RKO (cell line): ENCODE data around the gene SCMH1.

ENCODE experiments used
- DNase-seq: peaks from one replicate; pipeline ENCODE4 v3.0.0-alpha.2; 2016; ENCODE audit warnings: low spot score

Gene SCMH1

DNA sequence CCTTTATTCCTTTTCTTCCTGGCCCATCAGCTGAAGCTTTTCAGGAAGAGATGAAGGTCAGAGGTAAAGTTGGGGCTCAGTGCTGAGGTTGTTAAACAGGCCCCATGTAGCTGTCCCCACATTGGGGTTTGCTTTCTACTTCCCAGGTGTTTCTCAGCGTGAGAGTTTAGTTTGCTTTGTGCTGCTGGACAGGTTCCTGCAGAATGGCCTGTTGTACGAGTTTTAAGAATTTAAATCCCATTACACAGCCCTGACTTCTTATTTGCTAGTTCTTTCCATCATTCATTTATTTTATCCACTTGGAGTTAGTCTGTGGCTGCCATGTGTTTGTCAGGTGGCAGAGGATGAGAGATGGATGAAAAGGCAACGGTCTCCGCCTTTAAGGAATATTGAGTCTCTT is 243.4 kb downstream of the SCMH1 start:
- DNase-seq: no peak

DNA sequence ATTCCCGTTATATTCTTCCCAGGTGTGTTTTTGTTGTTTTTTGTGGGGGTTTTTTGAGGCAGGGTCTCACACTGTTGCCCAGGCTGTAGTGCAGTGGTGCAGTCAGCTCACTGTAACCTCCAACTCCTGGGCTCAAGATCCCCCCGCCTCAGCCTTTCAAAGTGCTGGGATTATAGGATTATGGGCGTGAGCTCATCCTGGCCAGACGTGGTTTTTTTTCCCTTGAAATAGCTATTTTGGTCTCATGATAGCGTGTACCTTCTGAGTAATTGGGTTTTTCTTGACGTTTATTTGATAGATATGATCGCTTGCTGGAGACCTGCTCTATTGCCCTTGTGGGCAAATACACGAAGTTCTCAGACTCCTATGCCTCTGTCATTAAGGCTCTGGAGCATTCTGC is 245.0 kb downstream of the SCMH1 start:
- DNase-seq: no peak

DNA sequence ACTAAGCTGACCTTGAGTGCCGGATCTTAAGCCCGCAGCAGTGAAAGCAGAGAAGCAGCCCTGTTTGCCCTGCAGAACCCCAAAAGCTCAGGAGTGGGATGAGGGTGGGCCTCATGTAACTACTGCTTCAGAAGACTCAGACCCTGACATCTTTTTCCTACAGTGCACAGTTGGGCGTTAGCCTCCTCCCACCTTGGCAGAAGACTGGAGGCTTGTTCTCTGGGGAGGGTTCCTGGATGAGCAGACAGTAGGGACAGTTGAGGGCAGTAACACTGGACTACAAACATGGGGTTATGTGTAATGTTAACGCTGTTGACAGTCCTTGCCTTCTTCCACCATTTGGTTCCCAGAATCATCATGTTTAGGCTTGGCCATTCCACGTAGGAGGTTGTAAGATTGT is 253.0 kb downstream of the SCMH1 start:
- no peak for DNase-seq

DNA sequence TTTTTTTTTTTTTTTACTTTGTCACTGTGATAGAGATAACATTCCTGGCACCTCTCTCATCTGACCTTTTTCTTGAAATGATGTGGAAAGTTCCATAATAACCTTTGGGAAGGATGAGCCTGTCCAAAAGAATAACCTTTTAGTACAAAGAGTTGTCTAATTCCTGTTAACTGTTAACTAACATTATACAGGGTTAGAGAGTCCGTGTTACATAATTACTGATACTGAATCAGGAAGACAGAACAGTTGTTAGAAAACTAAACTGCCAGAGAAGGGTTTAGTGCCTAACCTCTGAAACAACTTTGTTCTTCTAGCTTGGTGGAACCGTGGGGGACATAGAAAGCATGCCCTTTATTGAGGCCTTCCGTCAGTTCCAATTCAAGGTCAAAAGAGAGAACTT is 253.8 kb downstream of the SCMH1 start:
- no peak for DNase-seq

DNA sequence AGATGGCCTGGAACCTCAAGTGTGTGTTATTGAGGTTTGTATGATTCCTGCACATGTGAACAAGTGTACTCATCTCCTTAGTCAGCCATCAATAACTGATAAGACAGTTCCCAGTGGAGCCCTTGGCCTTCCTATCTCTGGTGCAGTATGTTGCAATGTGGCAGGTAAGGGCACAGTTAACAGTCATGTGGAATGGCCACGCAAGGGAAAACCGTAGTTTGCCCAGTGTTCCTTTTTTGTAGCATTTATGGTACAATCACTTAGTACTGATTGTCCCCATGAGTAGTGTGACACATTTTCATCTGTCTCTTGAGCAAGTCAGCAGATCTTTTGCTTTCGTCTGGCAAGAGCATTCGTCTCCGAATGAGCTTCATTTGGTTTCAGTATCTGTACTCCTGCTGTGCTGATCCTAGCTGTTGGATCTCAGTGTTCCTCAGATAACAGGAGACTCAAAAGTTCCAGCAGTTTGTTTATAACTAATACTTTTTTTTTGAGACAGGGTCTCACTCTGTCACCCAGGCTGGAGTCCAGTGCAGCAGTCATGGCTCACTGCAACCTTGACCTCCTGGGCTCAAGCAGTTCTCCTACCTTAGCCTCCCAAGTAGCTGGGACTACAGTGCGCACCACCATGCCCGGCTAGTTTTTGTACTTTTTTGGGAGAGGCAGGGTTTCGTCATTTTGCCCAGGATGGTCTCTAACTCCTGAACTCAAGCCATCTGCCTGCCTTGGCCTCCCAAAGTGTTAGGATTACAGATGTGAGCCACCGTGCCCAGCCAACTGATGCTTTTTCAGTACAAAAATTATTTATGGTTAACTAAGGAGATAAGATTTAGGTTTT is 254.4 kb downstream of the SCMH1 start:
- DNase-seq: no peak

DNA sequence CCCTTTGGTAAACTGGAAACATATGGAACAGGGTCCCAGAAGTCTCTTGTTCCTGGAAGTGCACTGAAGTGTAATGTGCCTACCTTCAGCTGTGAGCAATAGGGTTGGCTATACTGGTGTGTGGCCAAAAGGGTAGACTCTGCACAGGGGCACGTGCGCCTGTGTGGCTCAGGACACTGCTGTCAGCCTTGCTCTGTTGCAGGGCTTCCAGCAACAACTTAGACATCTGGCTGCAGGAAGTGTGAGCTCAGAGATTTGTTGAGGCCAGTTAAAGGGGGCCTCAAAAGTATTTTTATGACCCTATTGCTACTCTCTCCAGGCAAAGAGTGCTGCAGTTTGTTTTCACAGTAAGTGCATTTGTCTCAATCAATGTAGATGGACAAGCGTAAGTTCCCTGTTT is 255.2 kb downstream of the SCMH1 start:
- no peak for DNase-seq

DNA sequence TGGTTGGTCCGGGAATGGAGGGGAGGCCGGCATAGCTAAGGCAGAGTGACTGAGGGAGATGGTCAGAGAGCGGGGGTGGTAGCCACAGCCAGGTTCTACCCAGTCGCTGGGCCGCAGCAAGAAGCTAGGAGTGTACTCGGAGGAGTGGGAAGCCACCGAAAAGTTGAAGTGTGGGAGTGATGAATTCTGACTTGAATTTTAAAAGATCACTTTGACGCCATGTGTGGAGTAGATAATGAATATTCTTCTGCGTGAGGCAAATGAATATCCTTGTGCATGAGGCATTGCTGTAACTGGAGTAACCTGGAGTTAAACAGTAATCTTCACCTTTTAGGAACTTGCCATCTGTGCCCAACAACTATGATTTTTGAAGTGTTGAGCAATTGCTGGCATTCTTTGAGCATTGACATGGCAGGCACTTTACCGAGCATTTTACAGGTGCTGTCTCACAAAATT is 255.8 kb downstream of the SCMH1 start:
- no peak for DNase-seq

DNA sequence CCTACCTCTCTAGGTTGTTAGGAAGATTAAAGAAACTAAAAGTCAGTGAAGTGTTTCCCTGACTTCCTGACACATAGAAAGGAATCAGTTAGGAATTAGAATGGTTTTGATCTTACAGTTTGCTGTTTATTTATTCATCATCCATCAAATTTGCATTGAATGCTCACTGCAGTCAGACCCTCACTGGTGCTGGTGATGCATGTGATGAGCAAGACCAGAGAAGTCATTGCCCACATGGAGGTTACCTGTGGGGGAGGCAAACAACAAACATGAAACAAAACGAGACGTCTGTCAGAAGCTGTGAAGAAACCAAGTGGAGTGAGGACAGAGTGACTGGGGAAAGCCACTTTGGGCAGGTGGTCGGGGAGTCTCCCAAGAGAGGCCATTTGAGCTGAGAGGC is 256.2 kb downstream of the SCMH1 start:
- no peak for DNase-seq

DNA sequence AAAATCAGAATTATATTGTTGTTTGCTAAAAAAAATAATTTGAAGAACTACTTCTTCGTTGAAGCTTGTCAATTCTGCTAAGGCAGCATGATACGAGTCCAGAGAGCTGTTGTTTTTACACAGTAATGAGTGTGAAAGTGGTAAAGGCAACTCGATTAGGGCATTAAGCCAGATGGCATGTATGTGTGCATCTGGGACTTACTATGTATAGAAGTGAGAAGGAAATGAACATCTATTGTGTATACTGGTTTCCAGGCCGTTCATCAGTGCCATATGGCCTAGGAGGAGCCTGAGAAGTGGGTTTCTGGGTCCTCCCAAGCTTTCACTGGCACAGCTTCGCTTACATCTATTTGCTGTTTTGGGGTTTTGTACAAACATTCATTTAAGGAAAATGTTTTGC is 256.9 kb downstream of the SCMH1 start:
- DNase-seq: no peak

DNA sequence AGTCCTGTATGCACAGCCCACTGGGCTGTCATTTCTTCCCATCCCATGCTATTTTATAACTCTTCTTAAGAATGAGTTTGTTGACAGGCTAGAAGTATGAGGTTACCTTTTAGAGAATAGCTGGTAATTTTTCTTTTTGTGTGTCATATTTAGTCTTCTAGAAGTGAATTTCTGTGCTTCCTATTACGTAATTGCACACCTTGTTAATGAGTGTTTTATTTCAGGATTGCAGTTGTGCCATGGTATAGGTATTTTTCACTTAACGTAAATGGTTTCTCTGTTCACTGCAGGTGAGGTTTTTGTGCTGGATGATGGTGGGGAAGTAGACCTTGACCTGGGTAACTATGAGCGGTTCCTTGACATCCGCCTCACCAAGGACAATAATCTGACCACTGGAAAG is 257.6 kb downstream of the SCMH1 start:
- no peak for DNase-seq

DNA sequence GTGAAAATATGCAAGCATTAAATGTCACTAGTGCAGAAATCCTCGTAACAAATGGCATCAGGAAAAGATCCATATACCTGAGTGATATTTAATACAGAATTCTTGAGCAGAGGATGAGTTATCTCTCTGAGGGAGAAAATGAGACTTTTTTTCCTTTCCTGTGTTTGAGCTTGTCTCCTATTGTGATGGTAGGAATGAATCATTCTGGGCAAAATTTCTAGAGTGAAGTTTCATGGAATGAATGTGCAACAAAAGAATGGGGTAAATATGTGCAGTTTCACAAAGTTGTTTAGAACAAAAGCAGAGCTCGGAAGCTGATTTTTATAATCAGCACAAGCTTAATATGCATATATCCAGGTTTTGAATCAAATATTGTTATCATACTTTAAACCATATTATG is 258.0 kb downstream of the SCMH1 start:
- no peak for DNase-seq

DNA sequence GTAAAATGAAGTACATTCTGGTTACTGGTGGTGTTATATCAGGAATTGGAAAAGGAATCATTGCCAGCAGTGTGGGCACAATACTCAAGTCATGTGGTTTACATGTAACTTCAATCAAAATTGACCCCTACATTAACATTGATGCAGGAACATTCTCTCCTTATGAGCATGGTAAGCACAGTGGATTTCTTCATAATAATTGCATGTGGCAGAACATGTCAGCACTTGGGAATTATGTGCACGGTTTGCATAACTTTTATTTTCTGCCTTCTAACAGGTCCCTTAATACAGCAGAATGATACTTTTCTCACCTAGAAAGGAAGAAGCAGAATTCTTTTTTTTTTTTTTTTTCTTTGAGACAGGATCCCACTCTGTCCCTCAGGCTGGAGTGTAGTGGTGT is 258.8 kb downstream of the SCMH1 start:
- no peak for DNase-seq

DNA sequence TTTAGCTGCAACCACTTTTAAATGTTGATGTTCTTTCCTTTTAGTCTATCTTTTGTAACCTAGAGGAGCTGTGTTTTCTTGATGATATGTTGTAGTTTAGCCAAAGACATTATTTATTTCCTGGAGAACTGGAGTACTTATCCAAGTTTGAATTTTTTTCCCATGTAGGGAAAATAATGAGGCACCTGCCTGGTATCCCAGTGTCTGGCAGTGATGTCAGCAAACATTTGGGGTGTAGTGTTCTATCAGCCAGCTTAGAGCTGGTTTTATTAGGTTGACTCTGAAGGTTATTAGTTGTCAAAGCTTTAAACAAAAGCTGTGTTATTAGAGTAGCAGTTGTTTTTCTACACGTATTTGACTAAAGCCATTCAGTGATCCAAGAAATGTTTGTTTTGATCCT is 259.4 kb downstream of the SCMH1 start:
- no peak for DNase-seq

DNA sequence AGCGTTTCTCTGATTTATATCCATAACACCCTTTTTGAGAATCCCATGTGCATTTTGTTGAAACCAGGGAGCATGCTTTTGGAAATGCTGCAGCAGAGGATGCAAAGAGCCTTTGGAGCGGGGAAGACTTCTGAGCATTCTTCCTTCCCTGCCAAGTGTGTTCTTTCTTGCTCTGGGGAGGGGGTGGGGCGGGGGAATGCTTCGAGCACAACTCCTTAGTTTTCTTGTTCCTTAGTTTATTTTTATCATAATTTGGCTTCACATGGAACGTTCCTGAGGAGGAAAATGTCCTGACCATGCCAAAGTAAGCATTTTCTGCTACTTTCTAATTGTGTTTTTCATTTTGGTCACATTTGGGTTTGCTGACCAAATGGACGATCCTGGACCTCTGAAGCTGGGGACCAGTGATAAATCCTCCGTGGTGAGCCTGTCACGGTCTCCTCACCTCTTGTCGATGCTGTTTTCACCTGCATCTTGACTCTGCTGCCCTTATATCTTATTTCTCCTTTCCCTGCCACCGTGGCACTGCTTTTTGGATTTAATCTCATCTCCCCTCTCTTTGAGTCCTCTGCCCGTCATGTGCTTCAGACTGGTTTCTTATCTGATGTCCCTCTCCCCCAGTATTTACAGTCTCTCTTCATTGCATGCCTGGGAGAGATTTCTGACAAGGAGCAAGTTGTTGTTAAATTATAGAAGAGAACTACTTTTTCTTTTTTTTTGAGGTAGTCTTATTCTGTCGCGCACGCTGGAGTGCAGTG is 260.2 kb downstream of the SCMH1 start:
- no peak for DNase-seq

DNA sequence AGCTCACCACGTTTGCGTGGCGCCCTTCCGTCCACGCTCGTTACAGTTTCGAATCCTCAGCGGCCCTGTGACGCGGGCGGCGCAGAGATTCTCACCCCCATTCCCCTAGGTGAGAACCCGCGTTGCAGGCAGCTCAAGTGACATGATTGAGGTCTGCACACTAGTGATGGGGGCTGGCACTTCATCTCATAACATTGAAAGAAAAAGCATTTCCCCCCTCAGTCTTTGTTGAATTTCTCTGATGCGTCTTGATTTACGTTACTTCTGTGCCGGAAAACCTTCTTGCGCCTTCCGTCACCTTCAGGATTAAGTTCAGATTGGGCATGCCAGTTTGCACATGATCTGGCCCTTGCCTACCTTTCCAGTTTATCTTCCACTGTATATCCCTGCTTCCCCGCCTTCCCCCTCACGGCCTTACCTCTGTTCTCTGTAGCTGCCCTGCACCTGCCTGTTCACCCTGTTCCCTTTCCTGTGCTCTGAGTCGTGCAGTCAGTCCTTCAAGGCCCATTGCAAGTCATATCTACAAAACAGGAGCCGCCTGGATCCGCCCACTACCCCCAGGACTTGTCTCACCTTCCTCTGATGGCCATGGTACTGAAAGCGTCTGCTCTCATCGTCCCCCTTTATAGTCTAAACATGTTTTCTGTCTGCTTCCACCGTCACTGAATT is 261.5 kb downstream of the SCMH1 start:
- DNase-seq: peak; percentile 56

DNA sequence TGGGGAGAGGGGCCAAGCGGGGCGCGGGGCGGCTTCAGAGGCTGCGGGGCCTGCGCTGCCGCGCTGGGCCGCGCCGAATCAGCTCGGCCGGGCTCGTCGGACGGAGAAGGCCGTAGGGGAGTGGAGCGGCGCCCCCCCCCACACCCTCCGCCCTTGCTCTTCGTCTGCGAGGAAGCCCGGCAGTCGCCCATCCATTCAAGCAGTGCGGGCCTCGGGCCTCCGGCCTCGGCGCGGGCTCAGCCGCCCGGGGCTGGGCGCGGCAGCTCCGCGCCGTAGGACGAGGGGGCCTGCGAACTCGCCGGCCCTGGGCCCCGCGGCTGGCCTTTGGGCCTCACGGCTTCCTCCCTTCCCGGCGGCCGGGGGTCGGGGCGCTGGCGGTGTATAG is 262.0 kb downstream of the SCMH1 start:
- DNase-seq: no peak

DNA sequence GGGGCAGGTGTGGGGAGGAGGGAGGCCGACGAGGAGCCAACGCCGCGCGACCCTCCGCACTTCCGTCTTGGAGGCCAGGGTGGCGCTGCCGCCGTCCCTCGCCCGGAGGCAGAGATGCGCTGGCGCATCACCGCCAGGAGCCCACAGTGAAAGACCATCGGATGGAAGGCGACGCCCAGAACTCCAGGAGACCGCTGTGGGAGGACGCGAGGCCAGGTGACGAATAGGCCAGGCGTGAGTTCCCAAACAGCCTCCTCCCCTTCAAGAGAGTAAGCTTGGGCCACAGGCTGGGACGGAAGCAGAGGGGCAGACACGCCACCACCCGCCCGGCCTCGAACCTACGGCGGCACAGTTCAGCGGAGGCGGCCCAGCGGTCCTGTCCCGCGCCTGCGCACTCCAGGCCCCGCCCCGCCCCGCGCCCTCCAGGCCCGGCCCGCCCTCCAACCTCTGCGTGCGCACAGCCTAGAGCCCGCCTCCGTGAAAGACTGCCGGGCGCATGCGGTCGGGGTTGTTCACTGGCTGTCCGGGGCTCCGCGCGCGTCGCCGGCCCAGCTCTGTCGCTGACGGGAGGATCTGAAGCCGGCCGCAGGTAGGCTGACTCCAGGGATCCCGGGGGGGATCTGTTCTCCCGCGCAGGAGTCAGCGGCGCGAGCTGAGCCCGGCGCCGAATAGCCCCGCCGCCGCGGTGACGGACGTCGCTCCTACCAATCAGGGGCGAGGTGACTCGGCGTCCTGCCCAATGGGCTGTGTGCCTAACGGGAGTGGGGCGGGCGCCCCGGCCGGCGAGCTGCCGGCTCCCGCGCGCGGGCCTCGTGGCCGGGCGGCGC is 262.7 kb downstream of the SCMH1 start, which contains the start of gene CTPS1:
Gene CTPS1, plus strand, starts transcription at position 456 of the 827 bp plus-strand sequence. CDS start 3,595 bp downstream, outside the sequence.
- DNase-seq: peak; percentile 91

DNA sequence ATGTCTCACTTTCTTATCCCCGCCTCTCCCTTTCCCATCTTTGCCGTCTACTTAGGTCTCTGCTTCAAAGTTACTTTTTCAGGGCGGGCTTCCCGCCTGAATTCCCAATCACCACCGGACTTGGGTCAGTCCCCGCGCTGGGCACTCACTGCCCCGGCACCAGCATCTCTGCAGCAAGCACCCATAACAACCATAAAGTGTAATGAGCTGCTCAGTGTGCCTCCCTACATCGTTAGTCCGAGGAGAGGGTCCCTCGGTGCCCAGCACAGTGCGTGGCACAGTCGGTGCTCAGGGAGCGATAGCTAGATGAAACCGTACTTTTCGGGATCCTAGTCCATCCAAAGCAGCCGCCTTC is 263.2 kb downstream of the SCMH1 start:
- DNase-seq: no peak

DNA sequence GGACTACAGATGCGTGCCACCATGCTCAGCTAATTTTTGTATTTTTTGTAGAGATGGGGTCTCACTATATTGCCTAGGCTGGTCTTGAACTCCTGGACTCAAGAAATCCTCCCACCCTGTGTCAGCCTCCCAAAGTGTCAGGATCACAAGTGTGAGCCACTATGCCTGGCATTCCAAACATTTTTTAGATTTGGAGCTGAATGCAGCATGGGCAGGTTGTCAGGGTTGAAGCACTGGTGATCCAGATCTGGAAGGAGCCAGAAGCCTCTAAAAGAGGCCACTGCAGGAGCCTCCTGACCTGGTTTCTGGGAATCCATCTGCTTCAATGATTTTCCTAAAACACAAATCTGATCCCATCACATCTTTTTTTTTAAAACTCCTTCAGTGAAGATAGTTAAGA is 264.4 kb downstream of the SCMH1 start:
- no peak for DNase-seq
